Thyroid gland (tissue), 4 donors: ENCODE results near the gene POFUT1.

Source experiments
- CTCF ChIP-seq, 6 experiments: fragments of 200-600 bp in 3 of 6; fragments of 450-650 bp in 3 of 6; sonication (generic) in 3 of 6; IDR thresholded peaks; one replicate each; pipeline ENCODE4 v1.5.1; 2016 to 2019; ENCODE audit warnings: antibody characterized with exemption in 6 of 6, mild to moderate bottlenecking in 2 of 6, inconsistent platforms in 1 of 6, moderate library complexity in 1 of 6
- POLR2A ChIP-seq, 2 donors: fragments of 450-650 bp; IDR thresholded peaks; one replicate each; pipeline ENCODE4 v1.6.1; 2017; ENCODE audit warnings: antibody characterized with exemption in 2 of 2, mild to moderate bottlenecking in 2 of 2, moderate library complexity in 1 of 2

- TF ChIP-seq CTCF (IDR thresholded peaks at IDR 0.05) (no peak), POLR2A (IDR thresholded peaks at IDR 0.05) (no peak)
Measured at GRCh38 chr20:32231847-32232246, 24.2 kb downstream of the POFUT1 start.
